Kidney glomerular epithelial cell (primary cell): Measurements from ENCODE around the gene TICAM2.

Experiments
- DNase-seq: peaks from one replicate; lab custom pipeline; 2025; lab: John Stamatoyannopoulos, UW

TICAM2 gene

GRCh38 chr5:115531787-115532367 is 70.4 kb downstream of the TICAM2 start:
- no peak for DNase-seq

GRCh38 chr5:115531380-115531779 is 70.9 kb downstream of the TICAM2 start:
- DNase-seq, result no peak

- DNase-seq, result no peak
Observed at GRCh38 chr5:115530426-115530825, 71.9 kb downstream of the TICAM2 start.
